Stimulated activated CD8-positive, alpha-beta memory T cell treated with anti-CD3 and anti-CD28 coated beads, Interleukin-7, amount 100 ng/mL, for 24 hours (primary cell): ENCODE results near the gene AGL.
"Not testable (repeated sequence)": the region's sequence is repeated elsewhere in the genome, so short reads cannot be mapped to it uniquely, and the experiment has no call there.

ENCODE experiments used
- DNase-seq: peaks from one replicate; pipeline ENCODE4 v3.0.0-alpha.2; 2020; ENCODE audit warnings: low read depth

Gene AGL

DNA sequence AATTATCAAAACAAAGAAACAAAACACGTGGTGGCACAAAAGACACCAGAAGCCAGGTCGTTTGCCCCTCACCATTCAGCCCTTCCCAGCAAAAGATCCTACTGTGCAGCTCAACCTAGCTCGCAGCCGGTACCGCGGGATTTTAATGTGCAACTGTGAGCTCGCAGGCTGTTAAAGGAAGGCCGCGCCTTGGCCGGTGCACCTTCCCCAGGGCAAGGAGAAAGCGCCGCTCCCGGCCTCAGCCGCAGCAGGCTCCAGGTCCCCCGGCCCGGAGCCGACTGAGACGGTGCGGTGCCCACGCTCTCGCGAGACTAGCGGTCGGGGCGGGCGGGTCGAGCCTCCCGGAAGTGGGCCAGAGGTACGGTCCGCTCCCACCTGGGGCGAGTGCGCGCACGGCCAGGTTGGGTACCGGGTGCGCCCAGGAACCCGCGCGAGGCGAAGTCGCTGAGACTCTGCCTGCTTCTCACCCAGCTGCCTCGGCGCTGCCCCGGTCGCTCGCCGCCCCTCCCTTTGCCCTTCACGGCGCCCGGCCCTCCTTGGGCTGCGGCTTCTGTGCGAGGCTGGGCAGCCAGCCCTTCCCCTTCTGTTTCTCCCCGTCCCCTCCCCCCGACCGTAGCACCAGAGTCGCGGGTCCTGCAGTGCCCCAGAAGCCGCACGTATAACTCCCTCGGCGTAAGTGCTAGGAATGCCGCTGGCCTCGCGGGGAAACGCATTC lies at the start of gene AGL:
TSS of gene AGL (plus strand) at position 618 of the 715 bp plus-strand sequence. CDS start 682 bp downstream, outside the sequence.
- peak; percentile 71 for DNase-seq

DNA sequence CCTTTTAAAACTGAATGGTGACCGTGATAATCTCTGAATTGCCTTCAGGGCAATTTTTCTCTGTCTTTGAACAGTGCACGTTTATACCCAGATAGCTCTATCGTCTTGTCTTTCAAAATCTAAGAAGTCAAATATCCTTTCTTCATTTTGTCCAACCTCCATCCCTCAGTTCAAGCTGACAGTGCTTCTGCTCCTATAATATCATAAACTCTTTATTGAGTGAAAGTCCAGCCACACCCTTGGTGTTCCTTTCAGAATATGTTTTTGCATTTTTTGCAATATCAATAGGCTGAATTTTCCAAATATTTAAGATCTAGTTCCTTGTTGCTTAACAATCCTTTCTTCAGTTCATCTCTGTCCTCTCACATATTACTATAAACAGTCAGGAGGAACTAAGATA lies 48.6 kb upstream of the AGL start:
- no peak for DNase-seq

DNA sequence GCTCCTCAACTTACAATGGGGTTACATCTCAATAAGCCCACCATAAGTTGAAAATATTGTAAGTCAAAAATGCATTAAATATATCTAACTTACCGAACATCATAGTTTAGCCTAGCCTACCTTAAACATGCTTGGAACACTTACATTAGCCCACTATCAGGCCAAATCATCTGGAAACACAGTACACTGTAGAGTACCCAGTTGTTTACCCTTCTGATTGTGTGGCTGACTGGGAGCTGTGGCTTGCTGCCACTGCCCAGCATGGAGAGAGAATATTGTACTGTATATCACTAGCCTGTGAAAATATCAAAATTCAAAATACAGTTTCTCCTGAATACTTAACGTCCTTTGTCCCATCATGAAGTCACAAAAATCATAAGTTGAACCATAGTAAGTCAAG lies 43.3 kb upstream of the AGL start:
- DNase-seq, result no peak

DNA sequence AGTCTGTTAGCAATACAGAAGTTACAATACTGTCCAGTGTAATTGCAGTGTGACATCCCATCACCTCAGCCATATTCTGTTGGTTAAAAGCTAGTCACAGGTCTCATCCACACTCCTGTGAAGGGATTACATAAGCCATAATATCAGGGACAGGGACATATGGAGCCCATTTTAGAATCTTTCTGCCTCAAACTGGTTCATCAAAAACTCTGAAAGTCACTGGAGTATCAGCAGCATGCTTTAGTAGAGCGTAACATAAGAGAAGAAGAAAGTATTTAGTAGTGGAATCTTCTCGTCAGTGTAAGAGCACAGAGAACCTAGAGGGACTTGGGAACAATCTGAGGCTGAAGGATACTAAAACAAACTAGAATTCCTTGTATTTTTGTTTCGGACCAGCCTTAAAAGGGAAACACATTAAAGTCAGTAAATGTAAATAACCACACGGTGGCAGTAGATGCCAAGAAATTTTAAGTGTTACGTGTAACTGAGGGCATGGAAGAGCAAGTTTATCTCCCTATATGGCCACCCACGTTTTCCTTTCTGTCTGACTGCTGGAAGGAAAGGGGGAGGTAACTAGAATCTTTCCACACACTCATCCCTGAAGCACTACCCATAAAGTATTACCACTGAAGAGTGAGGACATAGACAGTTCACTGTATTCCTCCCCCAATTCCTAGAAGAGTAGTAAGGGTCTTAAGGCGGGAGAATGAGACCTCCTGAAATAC lies 41.6 kb upstream of the AGL start:
- no peak for DNase-seq

DNA sequence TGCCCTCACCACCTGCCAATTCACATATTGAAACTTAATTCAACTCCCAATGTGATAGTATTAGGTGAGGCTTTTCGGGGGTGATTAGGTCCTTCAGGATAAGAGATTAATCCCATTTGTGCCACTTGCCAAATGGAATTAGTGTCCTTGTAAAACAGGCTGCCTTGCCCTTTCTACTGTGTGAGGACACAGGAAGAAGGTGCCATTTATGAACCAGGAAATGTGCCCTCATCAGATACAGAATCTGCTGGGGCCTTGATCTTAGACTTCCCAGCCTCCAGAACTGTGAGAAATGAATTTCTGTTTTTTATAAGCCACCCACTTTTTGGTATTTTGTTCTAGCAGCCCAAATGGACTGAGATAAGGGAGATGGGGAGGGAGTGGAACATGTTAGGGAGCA lies 39.1 kb upstream of the AGL start:
- no peak for DNase-seq

DNA sequence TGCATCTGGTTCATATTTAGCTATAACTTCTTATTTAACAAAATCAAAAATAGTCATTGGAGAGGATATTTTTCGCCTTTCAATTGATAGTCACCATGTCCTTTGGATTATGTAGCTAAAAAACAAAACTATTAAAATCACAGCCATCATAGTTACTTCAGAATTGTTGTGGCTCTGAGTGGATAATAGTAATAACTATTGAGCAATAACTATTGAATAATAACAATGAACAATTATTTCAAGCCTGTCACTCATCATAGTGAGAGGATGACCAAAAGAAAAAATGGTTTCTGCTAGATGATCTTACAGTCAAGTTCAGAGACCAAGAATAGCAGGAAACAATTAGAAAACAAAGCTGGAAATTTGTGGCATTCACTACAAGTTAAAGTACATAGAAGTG lies 38.4 kb upstream of the AGL start:
- no peak for DNase-seq

DNA sequence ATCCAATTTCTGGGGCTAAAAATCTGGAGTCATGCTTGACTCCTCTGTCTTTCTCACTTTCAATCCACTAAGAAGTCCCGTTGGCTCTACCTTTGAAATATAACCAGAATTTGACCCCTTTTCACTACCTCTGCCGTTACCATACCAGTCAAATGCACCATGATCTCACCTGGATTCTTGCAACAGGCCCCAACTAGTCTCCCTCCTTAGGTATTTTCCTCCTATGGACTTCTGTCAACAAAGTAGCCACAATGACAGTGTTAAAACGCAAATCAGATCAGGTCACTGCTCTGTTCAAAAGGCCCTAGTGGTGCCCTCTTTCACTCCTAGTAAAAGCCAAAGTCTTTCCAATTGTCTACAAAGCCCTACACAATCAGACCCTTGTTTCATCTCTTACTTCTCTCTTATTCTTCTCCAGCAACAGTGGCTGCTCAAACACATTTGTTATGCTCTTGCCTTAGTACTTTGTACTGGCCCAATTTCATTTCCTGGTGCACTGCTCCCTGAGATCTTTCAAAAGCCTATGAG lies 35.7 kb upstream of the AGL start:
- DNase-seq, result no peak

DNA sequence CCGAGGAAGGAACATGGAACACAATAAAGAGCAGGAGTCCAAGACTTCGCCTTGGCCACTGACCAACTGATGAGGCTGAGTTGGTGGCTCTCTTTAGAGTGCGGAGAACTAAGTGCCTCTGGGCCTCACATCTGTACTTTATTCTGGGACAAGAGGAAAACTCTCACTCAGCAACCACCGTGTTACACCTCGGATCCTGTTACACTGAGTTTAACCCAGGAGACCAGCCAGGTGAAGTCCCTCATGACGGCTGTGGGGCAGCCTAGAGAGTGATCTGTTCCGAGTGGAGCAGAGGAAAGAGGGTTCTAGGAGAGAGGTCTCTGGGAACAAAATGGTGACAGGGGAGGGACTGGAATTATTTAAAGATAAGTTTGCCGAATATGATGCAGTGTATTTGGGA lies 33.5 kb upstream of the AGL start:
- DNase-seq, result no peak

DNA sequence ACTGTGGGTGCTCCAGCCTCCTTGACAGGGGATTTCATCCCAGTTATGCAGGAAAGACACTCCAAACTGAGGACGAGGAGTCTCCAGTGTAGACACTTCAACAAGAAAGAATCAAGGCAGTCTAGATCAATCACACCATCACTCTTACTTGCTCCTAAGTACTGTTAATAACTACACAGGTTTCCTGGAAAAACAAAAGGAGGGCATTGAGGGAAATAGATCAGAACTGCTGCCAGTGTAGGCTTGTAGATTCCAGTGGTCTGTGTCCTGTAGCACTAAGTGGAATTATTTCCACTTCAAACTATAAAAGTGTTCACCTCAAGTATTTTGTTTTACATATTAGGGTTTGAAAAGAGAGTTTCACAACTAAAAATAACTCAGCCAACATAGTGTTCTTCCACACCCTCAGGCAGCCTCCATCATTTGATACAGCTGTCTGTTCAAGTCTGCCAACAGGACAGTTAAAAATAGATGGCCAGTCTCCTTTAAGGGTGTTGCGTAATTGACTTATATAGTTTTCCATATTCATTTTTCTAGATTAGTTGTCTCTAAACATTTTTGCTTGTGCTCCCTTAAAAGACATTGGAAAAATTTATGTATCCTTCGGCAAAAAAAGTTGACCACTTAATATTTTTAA lies 32.0 kb upstream of the AGL start:
- no peak for DNase-seq

DNA sequence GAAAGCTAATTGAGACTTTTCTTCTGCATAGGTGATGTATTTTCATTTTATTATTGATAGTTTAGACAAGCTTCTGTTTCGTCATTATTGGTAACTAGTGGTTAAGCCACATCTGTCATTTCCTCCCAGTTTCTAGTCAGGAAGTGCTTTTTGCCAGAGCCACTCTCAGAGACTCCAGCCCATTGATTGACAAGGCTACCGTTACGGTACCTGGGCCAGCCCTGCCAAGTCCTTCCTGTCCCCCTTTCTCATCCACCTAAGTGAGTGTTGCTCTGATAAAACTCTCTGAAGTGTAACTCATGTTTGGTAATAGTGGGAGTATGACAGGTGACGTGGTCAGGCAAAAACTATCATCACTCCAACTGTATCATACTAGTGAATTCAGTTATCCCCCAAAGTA lies 29.6 kb upstream of the AGL start:
- DNase-seq, result no peak

DNA sequence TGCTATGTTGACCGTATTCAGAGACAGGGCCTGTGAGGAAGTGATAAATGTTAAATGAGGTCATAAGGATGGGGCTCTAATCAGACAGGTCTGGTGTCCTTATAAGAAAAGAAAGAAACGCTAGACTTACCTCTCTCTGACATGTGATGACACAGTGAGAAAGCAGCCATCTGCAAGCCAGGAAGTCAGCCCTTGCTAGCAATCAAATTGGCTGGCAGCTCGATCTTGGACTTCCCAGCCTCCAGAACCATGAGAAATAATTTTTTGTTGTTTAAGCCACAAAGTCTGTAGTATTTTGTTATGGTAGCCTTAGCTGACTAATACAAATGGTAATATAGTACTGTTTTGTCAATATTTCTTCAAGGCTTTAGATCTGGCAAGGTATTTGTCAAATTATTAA lies 25.1 kb upstream of the AGL start:
- DNase-seq, result no peak

DNA sequence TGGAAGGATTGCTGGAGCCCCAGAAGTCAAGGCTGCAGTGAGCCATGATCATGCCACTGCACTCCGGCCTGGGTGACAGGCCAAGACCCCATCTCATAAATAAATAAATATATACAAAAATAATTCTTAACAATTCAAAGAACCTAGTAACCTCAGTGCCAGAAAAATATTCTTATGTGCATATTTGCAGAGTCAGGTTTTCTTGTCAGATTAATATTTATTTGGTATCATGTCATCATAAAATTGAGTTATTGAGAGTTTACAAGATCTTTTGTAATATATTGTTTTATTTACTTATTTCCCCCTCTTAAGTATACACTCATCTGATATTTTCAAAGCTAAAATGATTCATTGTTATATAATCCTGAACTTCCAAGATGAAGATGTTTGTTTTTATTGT lies 24.5 kb upstream of the AGL start:
- DNase-seq, result no peak

DNA sequence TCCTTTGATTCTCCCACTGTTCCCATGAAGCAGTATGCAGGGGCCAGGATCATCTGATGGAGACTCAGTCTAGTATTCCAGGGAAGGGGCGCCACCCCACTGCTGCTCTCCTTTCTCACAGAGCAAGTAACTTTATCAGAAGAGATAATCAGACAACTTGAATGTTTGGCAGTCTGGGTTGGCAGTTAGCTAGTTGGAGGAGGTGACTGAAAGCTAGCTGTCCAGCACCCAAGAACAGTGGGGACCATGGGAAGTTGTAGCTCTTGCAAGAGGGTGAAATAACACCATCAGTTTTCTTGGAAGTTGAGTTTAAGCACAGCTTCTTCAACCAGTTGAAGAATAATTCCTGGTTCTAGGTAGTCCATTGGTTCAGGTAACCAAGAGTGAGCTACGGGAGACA lies 22.2 kb upstream of the AGL start:
- DNase-seq, result no peak

DNA sequence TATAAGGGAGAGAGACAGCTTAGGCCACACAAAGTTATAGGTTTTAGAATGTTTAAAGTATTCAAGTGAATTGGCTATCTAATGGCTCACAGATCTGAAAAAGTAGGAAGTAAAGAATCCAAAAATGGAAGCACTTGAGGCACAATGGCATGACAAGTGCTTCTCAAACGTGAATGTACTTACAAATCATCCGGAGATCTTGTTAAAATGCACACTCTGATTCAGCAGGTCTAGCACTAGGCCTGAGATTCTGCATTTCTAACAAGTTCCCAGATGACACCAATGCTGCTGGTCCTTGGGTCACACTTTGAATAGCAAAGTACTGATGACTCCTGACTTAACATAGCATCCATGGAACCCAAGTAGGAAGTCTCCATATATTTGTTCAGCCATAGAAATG lies 20.9 kb upstream of the AGL start:
- no peak for DNase-seq

DNA sequence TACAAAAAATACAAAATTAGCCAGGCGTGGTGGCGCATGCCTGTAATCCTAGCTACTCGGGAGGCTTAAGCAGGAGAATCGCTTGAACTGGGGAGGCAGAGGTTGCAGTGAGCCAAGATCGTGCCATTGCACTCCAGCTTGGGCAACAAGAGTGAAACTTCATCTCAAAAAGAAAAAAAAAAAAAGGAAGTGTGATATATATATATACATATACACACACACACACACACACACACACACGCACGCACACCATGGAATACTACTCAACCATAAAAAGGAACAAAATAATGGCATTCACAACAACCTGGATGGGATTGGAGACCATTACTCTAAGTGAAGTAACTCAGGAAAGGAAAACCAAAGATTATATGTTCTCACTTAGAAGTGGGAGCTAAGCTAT lies 16.2 kb upstream of the AGL start:
- DNase-seq, result not testable (repeated sequence)

DNA sequence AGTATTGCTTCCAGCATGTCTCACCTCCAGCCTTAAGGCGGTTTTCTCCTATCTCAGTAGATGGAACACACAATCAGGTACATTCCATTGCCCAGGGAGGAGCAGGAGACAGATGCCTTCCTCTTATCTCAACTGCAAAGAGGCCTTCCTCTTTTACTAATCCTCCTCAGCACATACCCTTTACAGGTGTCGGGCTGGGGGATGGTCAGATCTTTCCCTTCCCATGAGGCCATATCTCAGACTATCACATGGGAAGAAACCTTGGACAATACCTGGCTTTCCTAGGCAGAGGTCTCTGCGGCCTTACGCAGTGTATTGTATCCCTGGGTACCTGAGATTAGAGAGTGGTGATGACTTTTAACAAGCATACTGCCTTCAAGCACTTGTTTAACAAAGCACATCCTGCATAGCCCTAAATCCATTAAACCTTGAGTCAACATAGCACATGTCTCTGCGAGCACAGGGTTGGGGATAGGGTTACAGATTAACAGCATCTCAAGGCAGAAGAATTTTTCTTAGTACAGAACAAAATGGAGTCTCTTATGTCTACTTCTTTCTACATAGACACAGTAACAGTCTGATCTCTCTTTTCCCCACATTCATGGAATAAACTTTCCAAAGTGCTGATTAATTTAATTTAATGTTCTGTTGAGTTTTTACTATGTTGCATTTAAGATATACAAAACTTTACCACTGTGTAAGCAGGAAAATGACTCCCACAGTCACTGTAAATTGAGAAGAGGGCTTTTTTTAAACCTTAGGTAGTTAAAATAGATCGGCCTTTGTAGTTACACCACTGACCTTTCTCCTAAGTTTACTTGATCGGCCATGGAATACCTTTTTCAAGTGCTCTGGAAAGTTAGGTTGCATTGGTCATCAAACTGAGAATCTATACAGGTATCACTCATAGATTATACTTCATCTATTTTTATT lies 13.7 kb upstream of the AGL start:
- not testable (repeated sequence) for DNase-seq

DNA sequence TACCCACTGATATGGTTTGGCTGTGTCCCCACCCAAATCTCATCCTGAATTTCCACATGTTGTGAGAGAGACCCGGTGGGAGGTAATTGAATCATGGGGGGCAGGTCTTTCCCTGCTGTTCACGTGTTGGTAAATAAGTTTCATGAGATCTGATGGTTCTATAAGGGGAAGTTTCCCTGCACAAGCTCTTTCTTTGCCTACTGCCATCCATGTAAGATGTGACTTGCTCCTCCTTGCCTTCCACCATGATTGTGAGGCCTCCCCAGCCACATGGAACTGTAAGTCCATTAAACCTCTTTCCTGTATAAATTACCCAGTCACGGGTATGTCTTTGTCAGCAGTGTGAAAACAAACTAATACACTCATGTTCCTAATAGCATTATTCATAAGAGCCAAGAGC lies 9.8 kb upstream of the AGL start:
- DNase-seq, result not testable (repeated sequence)

DNA sequence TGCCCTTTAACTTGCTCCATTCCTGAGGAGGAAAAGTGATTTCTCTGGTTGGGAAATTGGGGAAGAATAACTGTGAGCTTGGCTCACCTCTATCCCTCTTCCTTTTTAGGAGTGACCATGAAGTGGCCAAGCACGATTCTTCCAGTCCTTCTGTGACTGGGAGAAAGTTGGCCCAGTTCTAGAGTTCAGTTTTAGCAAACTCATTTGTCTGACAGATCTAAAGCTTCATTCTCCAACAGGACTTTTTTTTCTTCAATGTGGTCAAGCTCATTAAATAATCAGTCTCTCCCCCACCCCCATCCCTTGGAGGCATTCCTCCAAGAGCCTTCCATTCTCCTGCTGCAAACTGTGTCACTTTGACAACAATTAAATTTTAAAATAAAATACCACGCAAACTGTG lies 6.4 kb upstream of the AGL start:
- DNase-seq, result no peak

DNA sequence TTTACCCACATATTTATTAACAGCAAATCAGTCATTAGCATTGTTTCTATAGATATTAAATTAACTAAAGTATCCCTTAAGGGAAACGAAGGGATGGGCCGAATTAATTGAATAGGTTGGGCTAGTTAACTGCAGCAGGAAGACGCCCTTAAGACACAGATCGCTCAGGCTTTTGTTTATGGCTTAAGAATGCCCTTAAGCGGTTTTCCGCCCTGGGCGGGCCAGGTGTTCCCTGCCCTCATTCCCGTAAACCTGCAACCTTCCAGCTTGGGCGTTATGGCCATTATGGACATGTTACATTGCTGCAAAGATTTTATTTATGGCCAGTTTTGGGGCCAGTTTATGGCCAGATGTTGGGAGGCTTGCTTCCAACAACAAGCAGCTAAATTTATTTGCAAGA lies 5.0 kb upstream of the AGL start:
- DNase-seq, result not testable (repeated sequence)

DNA sequence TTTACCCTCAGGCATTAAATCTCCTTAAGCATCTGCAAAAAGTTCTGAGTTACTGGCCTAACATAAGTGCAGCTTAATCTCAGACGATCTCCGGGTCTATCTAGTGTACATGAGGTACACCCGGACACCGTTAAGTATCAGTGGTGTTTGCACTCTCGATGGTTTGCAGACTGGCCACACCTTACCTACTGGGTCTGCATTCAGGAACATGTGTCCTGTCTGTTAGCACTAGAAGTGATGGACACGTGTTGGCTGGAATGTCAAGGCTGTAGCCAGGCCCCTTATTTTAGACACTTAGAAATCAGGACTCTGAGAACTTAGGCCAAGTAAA lies 783 bp upstream of the AGL start:
- DNase-seq, result no peak

DNA sequence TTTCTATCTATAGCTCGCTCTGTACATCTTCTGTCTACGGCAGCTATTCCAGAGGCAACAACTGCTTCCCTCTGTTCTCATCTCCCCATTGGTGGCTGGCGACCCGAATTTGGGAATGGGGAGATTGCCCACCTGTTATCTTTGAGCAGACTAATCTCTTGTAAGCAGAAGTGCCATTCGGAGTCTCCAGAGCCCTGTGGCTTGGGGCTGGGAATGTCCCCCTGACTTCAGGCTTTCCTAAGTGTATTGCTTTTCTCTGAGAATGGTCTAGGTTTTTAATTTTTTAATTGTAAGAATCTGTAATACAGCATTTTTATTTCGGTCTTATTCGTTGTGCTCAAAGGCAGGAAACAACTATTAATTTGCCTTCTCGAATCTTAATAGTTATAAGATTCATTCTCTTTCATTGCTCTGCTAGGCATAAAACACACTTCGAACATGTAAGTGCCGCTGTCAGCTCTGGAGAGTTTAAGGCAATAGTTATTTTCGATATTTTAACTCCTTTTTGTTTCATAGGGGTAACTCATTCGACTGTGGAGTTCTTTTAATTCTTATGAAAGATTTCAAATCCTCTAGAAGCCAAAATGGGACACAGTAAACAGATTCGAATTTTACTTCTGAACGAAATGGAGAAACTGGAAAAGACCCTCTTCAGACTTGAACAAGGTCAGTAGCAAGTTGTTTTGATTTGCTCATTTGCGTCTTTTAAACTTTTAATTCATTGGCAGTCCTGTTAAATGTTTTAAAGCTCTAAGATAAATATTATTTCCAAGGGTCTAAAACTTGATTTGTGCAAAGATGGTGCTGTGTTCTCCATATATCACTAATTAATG lies 514 bp downstream of the AGL start:
- no peak for DNase-seq
